Astrocyte (in vitro differentiated cells and primary cell): ENCODE measurements around the gene WNT3A.

Experiments
- CTCF ChIP-seq: IDR thresholded peaks from 2 replicates; pipeline ENCODE4 v1.5.1; 2011; ENCODE audit warnings: low read depth, mild to moderate bottlenecking, inconsistent platforms, low read length, moderate library complexity; ENCODE audit not compliant: insufficient read depth
- EZH2 ChIP-seq: IDR thresholded peaks from 2 replicates; pipeline ENCODE4 v1.6.1; 2012; ENCODE audit warnings: mild to moderate bottlenecking, low read length, inconsistent platforms; ENCODE audit not compliant: insufficient read depth

DNA sequence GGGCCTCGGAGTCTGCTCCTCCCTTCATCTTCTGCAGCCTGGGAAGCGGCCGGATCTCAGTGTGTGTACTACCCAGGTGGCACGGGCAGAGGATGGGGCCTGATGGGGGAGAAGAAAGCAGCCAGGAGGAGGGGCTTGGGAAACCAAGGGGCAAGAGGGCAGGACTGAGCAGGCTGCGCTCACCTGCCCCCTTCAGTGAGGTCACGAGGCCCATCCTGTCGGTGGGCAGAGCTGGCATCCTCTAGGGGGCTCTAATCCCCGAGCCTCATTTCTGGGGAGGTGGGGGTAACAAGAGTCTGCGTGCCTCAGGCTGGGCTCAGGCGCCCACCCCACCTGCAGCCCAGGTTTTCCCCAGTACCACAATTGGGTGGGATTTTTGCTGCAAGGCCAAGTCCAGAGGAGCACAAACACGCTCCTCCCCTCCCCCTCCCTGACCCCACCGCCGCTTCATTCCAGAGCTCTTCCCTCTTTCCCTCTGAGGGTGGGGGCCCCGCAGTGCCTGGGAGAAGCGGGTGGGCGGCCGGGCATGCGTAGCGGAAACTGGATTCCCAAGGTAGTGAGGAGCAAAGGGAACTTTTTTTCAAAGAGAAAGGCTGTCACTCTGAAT lies 1.8 kb upstream of the WNT3A start:
- TF ChIP-seq CTCF (no peak), EZH2 (no peak)
